Measurements from ENCODE around the gene GPR150. TPM values are rescaled to one million over a fixed set of nuclear protein-coding genes. Genes with fewer than 3 reads are reported as not detected.

The GPR150 gene
- total RNA-seq, 1 donor from 2014 or later: 0.18 TPM

DNA sequence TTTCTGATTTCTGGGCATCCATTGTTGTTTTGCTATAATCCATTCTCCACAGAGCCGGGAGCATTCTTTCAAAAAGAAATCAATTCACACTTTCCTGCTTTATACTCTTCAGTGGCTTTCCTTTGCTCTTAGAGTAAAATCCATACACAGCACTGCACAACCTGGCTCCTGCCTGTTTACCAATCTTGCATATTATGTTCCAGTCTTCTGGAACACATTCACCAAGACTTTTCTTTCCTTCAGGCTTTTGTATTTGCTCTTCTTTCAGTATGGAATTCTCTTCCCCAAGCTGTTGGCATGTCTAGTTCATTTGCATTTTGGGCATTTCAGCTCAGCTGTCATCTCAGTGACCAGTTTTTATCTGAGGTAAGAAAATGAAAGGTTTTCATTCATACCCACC, 33.0 kb downstream of the GPR150 start:
- no peak for DNase-seq (ENCODE audit: low spot score)

GRCh38 chr5:95654196-95654595, 34.3 kb downstream of the GPR150 start:
- DNase-seq (ENCODE audit: low spot score): no peak

DNA sequence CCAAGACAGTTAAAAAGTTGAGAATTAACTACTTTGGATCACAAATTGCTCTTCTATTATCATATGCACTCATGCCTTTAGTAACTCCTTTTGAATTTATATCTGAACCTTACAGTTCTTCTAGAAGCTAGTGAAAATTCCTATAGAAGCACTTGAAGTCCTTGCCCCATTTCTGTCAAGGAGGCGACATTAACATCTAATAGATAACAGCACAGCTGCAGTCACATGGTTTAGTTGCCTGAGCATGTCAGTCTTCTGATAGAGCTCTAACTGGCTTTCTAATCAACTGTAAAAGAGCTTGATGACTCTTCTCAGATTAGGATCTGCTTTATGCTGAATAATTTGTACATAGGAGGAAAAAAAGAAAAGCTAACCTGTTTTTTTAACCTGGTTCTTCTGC, 35.7 kb downstream of the GPR150 start:
- DNase-seq (ENCODE audit: low spot score): no peak

- DNase-seq (ENCODE audit: low spot score): no peak
These were observed 40.2 kb downstream of the GPR150 start for GRCh38 chr5:95660060-95660459.

GRCh38 chr5:95662946-95663345, 43.1 kb downstream of the GPR150 start:
- DNase-seq (ENCODE audit: low spot score): no peak

DNA sequence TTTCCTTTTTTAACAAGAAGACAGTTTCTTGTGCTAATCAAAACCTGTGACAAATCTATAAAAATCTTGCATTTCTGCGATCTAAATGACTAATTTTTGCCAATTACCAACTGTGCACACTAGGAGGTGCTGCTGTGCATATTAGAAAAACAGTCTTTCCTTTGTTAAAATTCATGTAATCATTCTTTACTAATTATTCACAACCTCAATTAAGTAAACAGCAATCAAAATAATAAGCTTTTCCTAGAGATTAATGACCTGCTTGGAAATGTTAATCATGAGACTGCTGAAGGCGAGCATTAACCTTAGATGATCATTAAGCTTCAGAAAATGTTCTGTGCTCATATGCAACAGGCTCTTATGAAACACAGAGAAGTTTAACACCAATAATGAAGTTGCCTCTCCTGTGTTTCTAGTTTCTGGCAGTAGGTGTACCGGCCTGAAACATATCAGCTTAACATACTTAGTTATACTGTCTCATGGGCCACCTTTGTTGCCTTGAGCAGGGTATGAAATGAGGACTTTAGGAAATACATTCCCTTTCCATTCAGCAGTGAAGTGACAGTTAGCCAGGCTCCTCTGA, 44.4 kb downstream of the GPR150 start:
- no peak for DNase-seq (ENCODE audit: low spot score)

DNA sequence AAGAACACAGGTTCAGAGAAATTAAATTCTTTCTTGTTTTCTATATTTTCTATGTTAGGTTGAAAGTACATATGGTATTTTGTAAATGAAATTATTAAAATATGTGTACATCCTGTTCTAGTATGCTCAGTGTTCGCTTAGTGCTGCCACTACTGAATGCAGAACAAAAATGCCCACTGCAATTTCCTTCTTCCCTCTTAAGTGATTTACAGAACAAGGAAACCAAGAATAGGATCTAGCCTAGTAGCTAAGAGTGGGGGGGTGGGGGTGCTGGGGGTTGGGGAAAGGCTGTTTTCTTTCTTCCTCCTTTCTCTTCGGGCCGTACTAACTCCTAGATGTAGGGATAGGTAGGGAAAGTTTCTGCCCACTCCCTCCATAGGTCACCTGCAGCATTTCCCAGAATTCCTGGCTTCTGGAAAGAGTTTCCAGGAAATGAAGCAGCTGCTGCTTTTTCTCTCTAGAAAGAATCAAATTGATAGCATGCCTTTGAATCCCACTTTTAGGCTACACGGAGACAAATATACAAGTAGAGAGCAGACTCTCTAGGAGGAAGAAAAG, 47.3 kb downstream of the GPR150 start:
- DNase-seq (ENCODE audit: low spot score): no peak

DNA sequence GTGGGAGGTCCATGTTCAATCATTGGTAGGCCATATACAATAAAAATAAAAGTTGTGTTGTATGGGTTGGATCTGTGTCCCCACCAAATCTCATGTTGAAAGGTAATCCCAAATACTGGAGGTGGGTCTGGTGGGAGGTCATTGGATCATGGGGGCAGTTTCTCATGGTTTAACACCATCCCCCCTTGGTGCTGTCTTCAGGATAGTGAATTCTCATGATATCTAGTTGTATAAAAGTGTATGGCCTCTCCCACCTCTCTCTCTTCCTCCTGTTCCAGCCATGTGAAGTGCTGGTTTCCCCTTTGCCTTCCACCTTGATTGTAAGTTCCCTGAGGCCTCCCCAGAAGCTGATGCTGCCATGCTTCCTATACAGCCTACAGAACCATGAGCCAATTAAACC, 47.8 kb downstream of the GPR150 start:
- no peak for DNase-seq (ENCODE audit: low spot score)

GRCh38 chr5:95668216-95668615, 48.3 kb downstream of the GPR150 start:
- DNase-seq (ENCODE audit: low spot score): no peak

DNA sequence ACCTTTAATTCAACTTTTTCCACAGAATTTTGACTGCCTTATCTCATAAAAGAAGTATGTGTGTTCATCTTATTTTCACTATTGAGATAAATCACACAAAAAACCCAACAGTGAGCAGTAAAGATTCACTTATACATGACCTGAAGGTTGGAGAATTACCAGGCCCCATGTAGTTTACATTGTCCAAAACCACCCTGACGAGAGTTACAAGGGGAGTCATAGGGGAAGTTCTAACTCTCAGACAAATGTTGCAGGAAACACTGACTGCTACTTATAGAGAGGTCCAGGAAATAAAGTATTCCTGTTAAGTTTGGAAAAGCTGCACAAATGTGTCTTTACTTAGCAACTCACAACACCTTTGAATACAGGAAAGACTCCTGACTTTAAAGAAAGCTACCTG, 48.8 kb downstream of the GPR150 start:
- DNase-seq (ENCODE audit: low spot score): no peak

DNA sequence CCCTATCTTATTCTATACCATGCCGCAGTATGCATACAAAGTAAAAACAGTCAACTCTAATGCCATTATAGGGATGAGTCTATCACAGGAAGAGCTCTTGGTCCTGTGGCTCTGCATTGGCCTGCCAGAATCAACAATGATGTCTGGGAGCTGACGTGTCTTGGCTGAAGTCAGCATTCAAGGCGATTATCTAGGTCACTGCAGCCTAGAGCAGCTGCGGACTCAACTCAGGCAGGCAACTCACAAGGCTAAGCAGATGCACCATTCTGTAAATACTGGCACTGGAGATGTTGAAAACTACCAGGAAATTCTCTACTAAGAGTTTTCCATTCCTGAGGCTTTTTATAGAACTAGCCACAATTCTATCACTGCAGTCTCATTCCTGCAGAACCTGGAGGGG, 49.7 kb downstream of the GPR150 start:
- DNase-seq (ENCODE audit: low spot score): peak; percentile 70

DNA sequence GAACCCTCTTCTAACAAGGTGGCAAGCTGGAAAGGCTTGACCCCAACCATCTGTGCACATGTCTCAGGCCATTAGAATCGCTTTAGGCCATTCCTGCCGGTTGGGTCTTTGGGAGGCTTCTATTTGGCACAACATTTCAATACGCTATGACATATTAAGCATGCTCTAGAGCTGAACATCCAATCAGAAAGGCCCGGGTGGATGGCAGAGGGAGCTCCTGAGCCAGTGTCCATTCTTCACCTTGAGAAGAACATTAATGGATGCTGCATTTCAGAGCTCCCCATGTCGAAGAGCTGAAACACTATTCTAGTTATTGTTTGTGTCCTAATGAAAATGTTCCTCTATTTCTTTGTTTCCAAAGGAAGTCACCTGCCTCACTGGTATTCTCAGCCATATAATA, 50.1 kb downstream of the GPR150 start:
- DNase-seq (ENCODE audit: low spot score): no peak

DNA sequence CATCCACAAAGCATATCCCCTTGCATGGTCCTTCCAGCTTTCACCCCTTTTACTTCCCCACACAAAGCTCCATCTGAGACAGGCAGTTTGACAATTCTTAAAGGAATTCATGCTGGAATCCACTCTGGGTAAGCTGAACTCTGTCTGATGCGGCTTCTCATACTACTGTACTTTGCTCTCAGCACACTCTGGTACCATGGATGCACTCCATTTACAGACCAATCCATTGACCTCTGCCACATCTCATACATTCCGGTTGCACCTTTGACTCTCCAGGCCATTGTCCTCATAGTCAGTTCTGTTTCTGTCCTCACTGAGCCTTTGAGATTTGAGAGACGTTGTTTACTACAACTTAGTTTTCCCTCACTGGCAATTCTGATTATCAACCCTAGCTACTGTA, 50.7 kb downstream of the GPR150 start:
- DNase-seq (ENCODE audit: low spot score): no peak

Other genes starting within 250 kb of the GPR150 start
- 0.57 TPM for gene FAM81B, start 228.7 kb upstream of the GPR150 start, total RNA-seq
- gene SKIC3, start 65.1 kb upstream of the GPR150 start, total RNA-seq: 83.6 TPM
- gene ARSK, start 65.0 kb upstream of the GPR150 start, total RNA-seq: 5.2 TPM
- gene RFESD, start 26.7 kb downstream of the GPR150 start, total RNA-seq: 4.5 TPM
- gene SPATA9, start 62.9 kb downstream of the GPR150 start, total RNA-seq: 1.4 TPM
- 102 TPM for gene RHOBTB3, start 111.2 kb downstream of the GPR150 start, total RNA-seq
- 21.1 TPM for gene GLRX, start 202.6 kb downstream of the GPR150 start, total RNA-seq